GM21825 (cell line): ENCODE measurements around the gene NADK.
A peak's percentile ranks its signal among the peaks of the same experiment; 100 is the strongest.

ENCODE experiments used
- ATAC-seq: cut with Tn5 transposase; IDR thresholded peaks from one replicate; pipeline ENCODE4 v1.9.1; 2021; ENCODE audit warnings: mild to moderate bottlenecking, moderate library complexity; ENCODE audit not compliant: unreplicated experiment

The NADK gene

DNA sequence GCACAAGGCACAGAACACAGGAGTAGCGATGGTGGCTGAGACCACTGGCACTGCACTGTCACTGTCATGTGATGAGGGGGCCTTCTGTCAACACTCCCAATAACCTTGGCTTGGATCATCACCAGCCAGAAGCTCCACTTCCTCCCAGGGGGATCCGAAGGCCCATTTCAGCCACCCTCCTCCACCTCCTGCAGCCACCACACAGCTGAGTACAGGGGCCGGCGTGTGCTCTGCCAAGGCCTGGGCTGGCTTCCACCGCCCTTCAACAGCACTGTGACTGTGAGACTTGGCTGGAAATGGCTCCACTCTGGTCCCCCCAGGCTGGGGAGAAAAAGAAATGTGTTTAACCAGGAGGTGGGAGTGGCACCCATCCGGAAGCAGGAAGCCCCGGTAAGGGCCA is 9.9 kb upstream of the NADK start:
- ATAC-seq = no peak

DNA sequence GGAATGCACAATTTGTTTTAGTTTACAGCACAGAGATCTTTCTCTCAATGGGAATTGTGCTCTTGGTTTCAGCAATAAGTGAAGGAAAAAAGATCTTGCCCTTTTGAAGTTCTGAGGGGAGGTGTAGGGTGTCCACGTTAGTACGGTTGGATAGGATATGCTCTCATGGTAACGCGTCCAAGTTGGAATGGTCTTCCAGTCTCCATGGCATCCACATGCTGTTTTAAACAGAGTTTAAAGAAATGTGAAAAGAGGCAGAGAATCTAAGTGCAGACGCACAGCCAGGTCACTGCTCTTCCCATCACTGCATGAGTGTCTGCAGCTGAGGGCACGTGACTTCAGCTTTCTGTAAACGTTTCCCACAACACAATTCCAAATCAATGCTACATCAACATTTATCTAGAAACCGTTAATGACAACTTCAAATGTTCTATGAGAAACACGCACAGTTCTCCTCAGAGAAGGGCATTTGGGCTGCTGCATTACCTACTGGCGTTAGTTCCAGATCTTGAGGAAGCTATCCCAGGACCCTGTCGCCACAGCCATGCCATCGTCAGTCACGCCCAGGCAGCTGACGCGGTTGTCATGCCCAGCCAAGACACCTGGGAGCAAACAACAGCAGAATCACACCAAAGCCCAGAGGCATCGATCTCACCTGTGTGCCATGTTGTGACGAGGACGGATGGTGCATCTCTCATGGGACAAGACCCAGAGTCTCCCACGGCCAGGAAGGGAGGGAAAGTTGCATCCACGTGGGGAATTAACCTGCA is 8.8 kb upstream of the NADK start:
- no peak for ATAC-seq

DNA sequence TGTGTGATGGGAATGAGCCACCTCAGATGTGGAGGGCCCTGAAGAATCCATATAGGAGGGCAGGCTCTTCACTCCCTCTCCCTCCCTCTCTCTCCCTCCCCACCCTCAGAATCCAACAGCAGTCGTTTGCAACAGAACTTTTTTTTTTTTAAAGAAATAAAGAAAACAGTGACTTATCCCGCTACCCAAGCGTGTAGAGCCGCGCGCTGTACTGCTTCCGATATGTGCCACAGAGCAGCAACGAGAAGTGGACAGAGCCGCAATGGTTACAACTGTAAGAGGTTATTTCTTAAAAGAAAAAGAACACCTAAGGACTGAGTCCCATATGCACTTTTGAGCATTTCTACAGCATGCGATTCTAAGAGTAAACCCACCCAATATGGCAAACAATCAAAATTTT is 7.4 kb upstream of the NADK start:
- ATAC-seq = no peak

DNA sequence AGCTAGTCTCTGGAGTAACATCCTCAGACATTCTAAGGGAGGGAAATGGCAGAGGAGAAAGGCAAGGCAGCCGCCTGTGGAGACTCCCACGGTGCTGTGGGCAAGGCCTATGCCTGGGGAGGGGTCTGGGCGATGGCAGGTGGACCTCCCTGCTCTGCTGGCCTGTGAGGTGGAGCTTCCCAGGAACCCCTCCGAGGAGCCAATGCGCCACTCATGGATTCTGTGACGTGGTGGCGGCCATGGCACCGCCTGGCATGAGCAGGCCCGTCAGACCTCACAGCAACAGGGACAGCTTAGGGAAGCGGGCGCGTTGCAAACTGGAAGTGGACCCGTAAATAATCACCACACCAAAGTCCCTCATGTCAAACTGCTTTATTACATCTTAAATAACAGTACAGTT is 6.7 kb upstream of the NADK start:
- ATAC-seq = no peak

DNA sequence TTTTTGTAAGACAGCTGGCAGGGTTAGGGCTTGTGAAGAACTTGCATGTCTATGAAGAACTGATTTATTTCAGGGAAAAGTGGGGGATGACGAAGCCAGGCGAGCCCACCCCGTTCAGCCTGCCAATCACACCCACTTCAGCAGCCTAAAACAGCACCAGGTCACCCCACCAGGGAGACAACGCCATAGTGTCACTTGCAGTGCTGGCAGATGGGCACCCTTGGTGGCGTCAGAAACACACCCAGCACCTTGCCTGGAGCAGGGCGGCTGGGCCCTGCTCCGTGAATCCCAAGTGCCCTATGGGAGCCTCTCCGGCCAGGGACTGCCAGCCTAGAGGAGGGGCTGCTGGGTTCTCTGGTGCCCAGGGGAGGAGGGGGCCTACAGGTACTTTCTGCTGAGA is 5.0 kb upstream of the NADK start:
- ATAC-seq = no peak

DNA sequence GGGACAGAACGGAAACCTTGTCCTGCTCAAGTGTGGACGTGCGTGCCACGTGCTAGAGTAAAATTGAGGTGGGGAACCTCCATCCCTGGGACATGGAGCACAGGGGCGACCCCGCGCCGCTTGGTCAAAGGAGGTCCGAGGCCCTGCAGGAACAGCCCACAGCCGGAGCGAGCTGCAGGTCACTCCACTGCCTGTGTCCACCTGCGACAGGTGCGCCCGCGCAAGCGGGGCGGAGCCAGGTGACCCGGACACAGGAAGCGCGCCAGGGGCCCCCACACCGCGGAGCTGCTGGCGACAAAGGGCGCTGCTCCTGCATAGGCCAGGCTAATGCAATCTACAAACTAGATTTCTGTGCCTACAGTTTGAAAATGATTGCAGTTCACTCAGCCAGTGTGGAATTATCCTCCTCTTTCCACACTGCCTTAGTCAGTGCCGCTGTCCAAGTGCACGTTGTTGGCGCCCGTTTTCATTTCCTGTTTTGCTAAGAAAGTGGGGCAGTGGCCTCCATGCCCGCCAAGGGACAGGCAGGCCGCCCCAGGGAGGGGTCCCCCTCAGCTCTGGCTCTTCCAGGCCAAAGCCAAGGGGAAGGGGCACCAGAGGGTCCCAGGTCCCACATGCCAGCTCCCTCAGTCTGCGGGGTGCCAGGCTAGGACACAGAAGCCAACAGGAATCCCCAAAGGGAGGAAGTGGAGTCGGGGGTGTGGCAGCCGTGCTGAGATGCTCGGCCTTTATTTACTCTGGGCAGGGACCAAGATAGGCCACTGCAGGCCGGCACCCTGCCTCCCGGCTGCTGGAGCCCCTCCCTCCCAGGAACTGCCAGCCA is 4.3 kb upstream of the NADK start:
- no peak for ATAC-seq

DNA sequence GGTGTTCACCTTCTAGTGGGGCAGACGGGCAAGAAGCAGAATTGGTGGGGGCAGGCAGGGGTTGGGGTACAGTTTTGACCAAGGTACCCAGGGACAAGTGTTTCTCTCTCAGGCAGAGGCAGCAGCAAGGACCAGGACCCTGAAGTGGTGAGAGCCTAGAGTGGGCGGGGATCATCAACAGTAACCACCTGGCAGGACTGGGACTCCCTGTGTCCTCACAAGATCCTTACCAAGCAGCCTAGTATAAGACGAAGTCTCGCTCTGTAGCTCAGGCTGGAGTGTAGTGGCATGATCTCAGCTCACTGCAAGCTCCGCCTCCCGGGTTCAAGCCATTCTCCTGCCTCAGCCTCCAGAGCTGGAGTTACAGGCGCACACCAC is 3.2 kb upstream of the NADK start:
- ATAC-seq = no peak

DNA sequence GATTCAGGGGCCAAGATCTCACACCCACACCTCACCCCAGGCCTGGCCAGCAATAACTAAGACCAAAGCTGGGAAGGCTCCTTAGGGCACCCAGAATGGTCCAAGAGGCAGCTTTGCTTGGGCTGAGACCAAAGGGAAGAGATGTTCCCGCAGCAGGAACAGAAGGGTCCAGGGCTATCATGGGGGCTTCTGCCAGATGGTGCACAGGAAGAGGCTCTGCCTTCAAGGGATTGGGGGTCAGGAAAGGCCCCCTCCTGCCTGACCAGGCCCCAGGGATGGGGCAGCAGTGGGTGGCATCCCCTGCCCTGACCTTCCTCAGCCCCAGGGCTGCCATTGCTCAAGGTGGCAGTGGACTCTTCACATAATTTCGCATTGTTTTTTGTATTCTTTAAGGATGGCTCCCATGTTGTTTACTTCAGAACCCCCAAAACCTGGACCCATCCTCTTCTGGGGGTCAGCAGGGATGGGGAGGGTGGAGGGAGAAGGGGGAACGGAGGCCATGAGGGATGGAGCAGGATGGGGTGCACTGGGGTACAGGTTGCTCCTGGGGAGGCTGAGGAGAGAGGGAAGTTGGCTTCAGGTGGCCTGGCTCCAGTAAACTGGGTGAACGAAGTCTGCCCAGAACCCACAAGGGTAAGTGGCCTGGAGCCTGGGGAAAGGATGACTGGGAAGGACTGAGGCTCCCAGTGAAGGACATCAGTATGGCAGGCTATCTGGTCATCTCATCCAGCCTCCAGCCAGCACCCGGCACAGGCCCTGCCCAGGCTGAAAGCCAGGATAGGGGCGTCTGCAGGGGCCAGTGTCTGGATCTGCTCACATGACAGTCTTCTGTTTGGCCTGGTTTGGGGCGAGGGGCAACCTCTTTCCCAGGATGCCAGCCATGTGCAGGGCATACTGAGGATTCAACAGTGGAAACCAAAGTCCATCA is 2.6 kb upstream of the NADK start:
- ATAC-seq = no peak

DNA sequence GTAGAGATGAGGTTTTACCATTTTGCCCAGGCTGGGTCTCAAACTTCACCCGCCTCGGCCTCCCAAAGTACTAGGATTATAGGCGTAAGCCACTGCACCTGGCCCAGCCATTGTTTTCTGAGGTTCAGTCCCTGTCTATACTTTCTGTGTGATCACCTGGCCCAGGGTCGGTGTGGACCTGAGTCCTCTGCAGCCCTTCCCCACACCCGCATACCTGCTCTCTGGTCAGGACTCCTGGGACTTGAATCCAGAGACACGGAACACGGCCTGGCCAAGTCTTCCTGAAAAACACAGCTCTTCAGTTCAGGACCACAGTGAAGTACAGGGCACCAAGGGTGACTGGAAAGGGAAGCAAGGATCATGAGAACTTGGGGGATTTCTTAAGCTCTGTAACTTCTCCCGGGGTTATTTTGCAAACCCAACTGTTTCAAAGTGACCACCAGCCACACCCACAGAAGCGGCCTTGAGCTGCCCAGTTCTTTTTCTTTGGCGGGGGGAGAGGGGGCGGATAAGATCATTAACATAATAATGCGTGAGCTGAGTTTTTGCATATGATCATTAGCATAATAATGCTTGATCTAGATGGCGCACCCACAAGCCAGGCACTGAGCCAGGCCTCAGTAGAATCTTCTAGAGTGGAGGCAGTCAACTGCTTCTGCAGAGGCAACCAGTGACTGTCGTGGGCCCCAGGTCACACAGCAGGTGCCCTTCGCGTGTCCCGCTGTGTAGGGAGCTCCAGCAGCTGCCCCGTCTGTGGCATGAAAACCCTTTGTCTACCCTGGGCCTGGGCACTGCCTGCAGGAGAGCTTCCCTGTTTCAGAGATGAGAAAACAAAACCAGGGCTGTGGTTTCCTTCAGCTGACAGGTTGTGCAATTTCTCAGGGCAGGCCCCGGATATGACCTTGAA is 1.7 kb upstream of the NADK start:
- ATAC-seq = peak; percentile 22

DNA sequence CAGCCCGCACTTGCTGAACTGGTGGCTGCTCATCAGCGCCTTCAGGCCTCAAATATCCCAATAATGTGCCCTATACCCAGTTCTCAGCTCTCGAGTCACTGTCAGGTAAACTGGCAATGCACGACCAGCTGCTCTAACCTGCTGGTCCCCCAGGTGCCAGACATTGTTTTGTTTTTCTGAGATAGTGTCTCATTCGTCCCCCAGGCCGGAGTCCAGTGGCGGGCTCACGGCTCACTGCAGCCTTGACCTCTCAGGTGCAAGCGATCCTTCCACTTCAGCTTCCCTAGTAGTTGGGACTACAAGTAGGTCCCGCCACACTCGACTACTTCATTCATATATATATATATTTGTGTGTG is 1.0 kb upstream of the NADK start:
- no peak for ATAC-seq

DNA sequence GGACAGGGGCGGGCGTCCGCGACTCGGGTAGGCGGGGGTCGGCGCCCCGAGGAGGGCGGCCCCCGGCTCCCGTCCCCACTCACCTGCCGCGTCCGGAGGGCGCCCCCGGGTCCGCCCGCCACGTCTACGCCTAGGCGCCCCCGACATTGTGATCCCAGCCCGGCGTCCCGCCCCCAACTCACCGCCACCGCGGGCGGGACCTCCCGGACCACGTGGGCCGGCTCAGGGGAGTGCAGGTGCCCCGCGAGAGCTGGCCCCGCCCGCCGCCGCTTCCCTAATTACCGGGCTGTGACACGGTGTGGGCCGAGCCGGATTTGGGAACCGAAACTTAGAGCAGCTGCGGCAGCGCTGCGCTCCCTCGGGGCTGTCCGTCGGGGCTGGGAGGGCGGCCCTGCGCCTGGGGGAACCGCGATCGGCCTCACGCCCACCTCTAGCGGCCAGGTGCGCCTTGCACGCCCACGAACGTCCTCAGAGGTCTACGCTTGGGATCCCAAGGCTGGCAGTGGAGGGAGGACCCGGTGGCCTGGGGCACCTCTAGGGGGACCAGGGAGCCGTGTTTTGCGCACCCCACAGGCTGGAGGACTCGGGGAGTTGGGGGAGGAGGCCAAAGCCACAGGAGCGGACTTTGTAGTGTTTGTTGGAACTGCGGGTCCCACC is 521 bp upstream of the NADK start:
- peak; percentile 55 for ATAC-seq

DNA sequence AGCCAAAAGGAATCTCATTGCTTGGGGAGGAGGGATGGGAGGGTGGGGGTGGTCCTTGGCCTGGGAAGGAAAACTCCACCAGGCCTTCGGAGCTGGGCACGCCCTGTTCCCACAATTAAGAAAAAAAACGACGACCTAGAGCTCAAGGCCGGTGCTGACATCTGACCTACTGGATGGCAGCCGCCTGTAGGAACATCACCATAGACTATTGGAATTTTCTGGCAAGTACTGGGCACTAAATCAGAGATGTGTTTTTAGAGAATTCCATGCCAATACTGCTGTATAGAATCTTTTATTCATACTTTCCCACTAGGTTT is 729 bp downstream of the NADK start:
- no peak for ATAC-seq

DNA sequence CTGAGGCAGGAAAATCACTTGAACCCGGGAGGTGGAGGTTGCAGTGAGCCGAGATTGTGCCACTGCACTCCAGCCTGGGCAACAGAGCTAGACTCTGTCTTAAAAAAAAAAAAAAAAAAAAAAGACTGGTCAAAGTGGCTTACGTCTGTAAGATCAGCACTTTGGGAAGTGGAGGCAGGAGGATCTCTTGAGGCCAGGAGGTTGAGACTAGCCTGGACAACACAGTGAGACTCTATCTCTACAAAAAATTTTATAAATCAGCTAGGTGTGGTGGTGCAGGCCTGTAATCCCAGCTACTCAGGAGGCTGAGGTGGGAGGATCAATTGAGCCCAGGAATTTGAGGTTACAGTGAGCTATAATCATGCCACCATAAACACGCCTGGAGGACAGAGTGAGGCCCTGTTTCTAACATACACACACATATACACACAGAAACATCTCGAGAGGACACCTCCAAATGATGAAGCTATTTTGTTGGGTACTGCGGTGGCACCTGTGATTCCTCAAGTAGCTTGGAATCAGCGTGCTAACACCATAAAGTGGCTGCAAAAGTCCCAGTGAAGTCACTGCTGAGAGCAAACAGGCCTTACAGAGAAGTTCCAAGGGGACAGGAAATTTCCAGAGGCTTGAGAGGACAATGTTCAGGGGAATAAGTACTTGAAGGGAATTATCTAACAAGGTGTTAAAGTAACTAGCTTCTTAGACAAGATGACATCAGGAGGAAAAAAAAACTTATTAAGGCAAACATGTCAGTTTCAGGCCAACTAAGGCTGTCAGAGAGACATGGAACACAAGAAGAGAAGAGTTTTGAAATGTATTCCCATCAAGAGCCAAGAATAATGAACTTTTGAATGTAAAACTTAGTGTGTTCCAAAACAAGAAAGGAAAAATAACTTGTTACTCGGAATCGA is 1.3 kb downstream of the NADK start:
- no peak for ATAC-seq

DNA sequence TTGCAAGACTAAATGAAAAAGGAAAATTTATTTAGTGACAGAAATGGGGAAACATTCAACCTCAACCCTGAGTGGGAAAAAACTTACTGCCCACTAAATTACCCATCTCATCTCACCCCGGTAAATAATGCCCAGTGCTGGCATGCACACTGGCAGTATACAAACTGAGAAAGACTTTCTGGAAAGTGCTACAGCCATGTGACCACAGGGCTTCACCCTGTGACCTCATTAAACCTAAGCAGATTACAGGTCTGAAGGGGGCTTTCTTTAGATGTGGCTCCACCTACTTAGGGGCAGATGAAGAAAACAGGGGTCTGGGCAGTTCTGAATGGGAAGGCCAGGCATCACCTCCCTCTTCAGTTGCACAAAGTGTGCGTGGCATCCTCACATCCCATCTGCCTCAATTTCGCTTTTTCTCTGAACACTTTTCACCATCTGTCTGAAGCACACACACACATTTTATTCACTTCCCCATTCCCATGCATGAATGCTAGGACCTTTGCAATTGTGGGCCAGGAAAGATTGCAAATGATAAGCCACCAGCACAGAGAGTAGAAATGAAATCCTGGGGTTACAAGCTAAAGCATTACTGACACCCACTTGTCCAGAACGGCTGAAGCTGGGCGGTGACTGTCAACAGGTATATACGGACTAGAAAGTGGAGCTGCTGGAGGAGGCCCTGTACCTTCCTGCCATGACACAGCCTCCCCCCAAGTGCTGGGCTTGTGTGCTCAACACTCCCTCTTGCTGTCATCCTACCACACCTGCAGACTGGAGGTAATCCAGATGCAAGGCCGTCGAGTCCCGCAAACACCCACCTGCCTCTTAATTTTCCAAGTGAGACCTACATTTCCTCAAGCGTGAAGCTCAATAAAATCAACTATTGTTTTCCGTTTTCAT is 2.7 kb downstream of the NADK start:
- ATAC-seq = no peak

DNA sequence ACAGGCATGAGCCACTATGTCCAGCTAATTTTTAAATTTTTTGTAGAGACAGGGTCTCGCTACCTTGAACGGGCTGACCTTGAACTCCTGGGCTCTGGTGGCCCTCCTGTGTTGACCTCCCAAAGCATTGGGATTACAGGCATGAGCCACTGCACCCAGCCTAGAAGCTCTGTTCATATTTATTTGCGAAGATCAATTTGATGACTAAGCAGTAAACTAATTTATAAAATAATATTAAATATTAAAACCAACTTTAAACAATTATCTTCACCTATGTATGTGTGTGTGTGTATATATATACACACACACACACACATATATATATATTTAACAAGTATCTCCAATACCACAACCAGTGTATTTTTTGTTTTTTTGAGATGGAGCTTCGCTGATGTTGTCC is 4.4 kb downstream of the NADK start:
- ATAC-seq = no peak

DNA sequence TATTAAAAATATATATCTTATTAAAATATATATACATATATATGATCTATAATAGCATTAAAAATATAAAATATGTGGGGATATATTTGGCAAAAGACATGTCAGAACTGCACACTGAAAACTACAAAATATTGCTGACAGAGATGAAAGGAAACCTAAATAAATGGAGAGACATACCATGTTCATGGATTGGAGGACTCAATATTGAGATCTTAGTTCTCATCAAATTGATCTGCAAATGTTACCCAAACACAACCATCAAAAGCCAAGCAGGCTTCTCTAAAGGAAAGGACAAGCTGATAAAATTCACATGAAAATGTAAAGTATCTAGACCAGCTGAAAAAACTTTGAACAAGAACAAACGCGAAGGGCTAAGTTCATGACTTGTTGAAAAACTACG is 7.2 kb downstream of the NADK start:
- ATAC-seq = no peak

DNA sequence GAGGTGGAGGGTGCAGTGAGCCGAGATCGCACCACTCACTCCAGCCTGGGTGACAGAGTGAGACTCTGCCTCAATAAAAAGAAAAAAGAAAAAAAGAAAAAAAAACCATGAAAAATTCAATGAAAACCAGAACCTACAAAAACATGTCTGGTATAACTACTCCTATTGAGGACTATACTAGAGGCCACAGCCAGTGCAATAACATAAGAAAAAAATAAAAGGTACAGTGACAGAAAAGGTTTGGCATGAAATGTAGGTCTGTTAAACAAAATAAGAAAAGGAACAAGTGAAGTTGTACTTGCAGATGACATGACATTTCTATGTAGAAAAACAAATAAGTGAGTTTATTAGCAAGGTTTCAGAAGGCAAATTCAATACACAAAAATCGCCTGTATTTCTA is 8.2 kb downstream of the NADK start:
- ATAC-seq = no peak
